WTC11 (cell line): ENCODE data around the gene CELSR3. TPM values are rescaled to one million over a fixed set of nuclear protein-coding genes. Genes with fewer than 3 reads are reported as not detected.

Experiments
- ATAC-seq: fragments of 200-7000 bp; cut with Tn5 transposase; 2 replicates; pipeline ENCODE4 v1.10.0; 2021; ENCODE audit warnings: mild to moderate bottlenecking, moderate library complexity
- CTCF ChIA-PET: fragments of 300-600 bp; sonication (Branson Sonifier 250); formaldehyde crosslinking; loops from one replicate; lab custom pipeline; 2021; ENCODE audit warnings: antibody characterized with exemption; lab: Charles Lee
- POLR2A ChIA-PET: fragments of 350-600 bp; sonication (Branson Sonifier 250); formaldehyde crosslinking; loops from one replicate; lab custom pipeline; 2021; ENCODE audit warnings: antibody characterized with exemption; lab: Charles Lee
- DNase-seq: peaks from one replicate; pipeline ENCODE4 v3.0.0; 2021; ENCODE audit warnings: low spot score
- H3K27ac Mint-ChIP-seq: 2 replicates; pipeline ENCODE4 v1.8.0; 2021; ENCODE audit warnings: mixed read lengths
- H3K27me3 Mint-ChIP-seq: 2 replicates; pipeline ENCODE4 v1.8.0; 2021; ENCODE audit warnings: low read depth, mild to moderate bottlenecking, moderate library complexity, mixed read lengths
- H3K36me3 Mint-ChIP-seq: 2 replicates; pipeline ENCODE4 v1.8.0; 2021; ENCODE audit warnings: mixed read lengths
- H3K4me1 Mint-ChIP-seq: 2 replicates; pipeline ENCODE4 v1.8.0; 2022; ENCODE audit warnings: mixed read lengths
- H3K4me3 Mint-ChIP-seq: 2 replicates; pipeline ENCODE4 v1.8.0; 2021; ENCODE audit warnings: mild to moderate bottlenecking, moderate library complexity, mixed read lengths
- H3K9me3 Mint-ChIP-seq: 2 replicates; pipeline ENCODE4 v1.8.0; 2021; ENCODE audit warnings: mixed read lengths
- ATF6 ChIP-seq: sonication (generic); formaldehyde crosslinking; IDR thresholded peaks from 2 replicates; pipeline ENCODE4 v1.8.1; 2023; ENCODE audit warnings: mild to moderate bottlenecking, missing genetic modification reagents
- CREM ChIP-seq: sonication (generic); formaldehyde crosslinking; IDR thresholded peaks from 2 replicates; pipeline ENCODE4 v1.8.1; 2022; ENCODE audit warnings: mild to moderate bottlenecking, missing genetic modification reagents, moderate library complexity
- E2F4 ChIP-seq: sonication (generic); formaldehyde crosslinking; IDR thresholded peaks from 2 replicates; pipeline ENCODE4 v1.8.1; 2022; ENCODE audit warnings: low read depth, mild to moderate bottlenecking, moderate library complexity, missing genetic modification reagents, borderline replicate concordance
- ESRRA ChIP-seq: sonication (generic); formaldehyde crosslinking; IDR thresholded peaks from 2 replicates; pipeline ENCODE4 v1.8.1; 2022; ENCODE audit warnings: mild to moderate bottlenecking, missing genetic modification reagents, borderline replicate concordance
- GABPB1 ChIP-seq: sonication (generic); formaldehyde crosslinking; IDR thresholded peaks from 2 replicates; pipeline ENCODE4 v1.8.1; 2023; ENCODE audit warnings: mild to moderate bottlenecking, missing genetic modification reagents
- JAZF1 ChIP-seq: fragments of 250-450 bp; sonication (Bioruptor Pico); IDR thresholded peaks from 2 replicates; pipeline ENCODE4 v1.9.0; 2021; ENCODE audit warnings: moderate library complexity, mild to moderate bottlenecking, inconsistent platforms
- MYBL2 ChIP-seq: sonication (generic); formaldehyde crosslinking; IDR thresholded peaks from 2 replicates; pipeline ENCODE4 v1.8.1; 2023; ENCODE audit warnings: mild to moderate bottlenecking, moderate library complexity, missing genetic modification reagents
- NFE2L1 ChIP-seq: sonication (generic); formaldehyde crosslinking; IDR thresholded peaks from 2 replicates; pipeline ENCODE4 v1.8.1; 2023; ENCODE audit warnings: missing genetic modification reagents
- NFYB ChIP-seq: sonication (generic); formaldehyde crosslinking; conservative IDR thresholded peaks from 2 replicates; pipeline ENCODE4 v1.8.0; 2022; ENCODE audit warnings: low read depth, missing genetic modification reagents
- NR1H2 ChIP-seq: sonication (generic); formaldehyde crosslinking; IDR thresholded peaks from 2 replicates; pipeline ENCODE4 v1.9.0; 2021; ENCODE audit warnings: mild to moderate bottlenecking, moderate library complexity, missing genetic modification reagents
- ZNF232 ChIP-seq: sonication (generic); formaldehyde crosslinking; IDR thresholded peaks from 2 replicates; pipeline ENCODE4 v1.8.0; 2022; ENCODE audit warnings: mild to moderate bottlenecking, missing genetic modification reagents
- ZNF263 ChIP-seq: sonication (generic); formaldehyde crosslinking; IDR thresholded peaks from 2 replicates; pipeline ENCODE4 v1.8.1; 2022; ENCODE audit warnings: low read depth, mild to moderate bottlenecking, moderate library complexity, missing genetic modification reagents
- ZNF416 ChIP-seq: fragments of 250-450 bp; sonication (Bioruptor Pico); IDR thresholded peaks from 2 replicates; pipeline ENCODE4 v1.9.0; 2021; ENCODE audit warnings: mild to moderate bottlenecking, inconsistent platforms
- ZNF423 ChIP-seq: fragments of 250-450 bp; sonication (Bioruptor Pico); IDR thresholded peaks from 2 replicates; pipeline ENCODE4 v2.1.2; 2022; ENCODE audit warnings: mild to moderate bottlenecking, moderate library complexity
- ZNF671 ChIP-seq: fragments of 250-450 bp; sonication (Bioruptor Pico); IDR thresholded peaks from 2 replicates; pipeline ENCODE4 v1.8.0; 2021; ENCODE audit warnings: mild to moderate bottlenecking
- total RNA-seq: library from RNA; stranded (reverse); gene quantifications from 3 replicates; pipeline ENCODE4 v1.2.3, GENCODE V29; 2021
- TF ChIP-seq, protein P1 (sequence below): sonication (generic); formaldehyde crosslinking; IDR thresholded peaks from 2 replicates; pipeline ENCODE4 v1.8.1; 2022; ENCODE audit warnings: mild to moderate bottlenecking, missing genetic modification reagents, moderate library complexity, borderline replicate concordance
- TF ChIP-seq, protein P2 (sequence below): fragments of 250-450 bp; sonication (Bioruptor Pico); IDR thresholded peaks from 2 replicates; pipeline ENCODE4 v1.9.0; 2021; ENCODE audit warnings: mild to moderate bottlenecking, borderline replicate concordance
- TF ChIP-seq, protein P3 (sequence below): sonication (generic); formaldehyde crosslinking; IDR thresholded peaks from 2 replicates; pipeline ENCODE4 v1.8.1; 2022; ENCODE audit warnings: mild to moderate bottlenecking, moderate library complexity, missing genetic modification reagents
- TF ChIP-seq, protein P4 (sequence below): fragments of 200-600 bp; IDR thresholded peaks from 2 replicates; pipeline ENCODE4 v1.8.0; 2022; ENCODE audit warnings: antibody characterized with exemption
- TF ChIP-seq, protein P5 (sequence below): sonication (generic); formaldehyde crosslinking; IDR thresholded peaks from 2 replicates; pipeline ENCODE4 v1.8.0; 2022; ENCODE audit warnings: missing genetic modification reagents

The CELSR3 gene
- total RNA-seq, 1 experiment from 2014 or later = 27.9 TPM

- Mint-ChIP-seq H3K27me3 (no peaks in the 10 kb centered on the region), H3K9me3 (peaks cover 9% of the 10 kb centered on the region; the same call in 1 of the 2 replicates), H3K4me1 (peaks cover 14% of the 10 kb centered on the region), H3K36me3 (peaks cover 32% of the 10 kb centered on the region), H3K27ac (peak overlapping the region; percentile 100), H3K4me3 (peak overlapping the region; percentile 88)
- ChIA-PET POLR2A (interaction anchor here (0.6 to 4.4 kb wide), 12 partner anchors 12 to 457 kb away, joined by 3 to 41 read pairs (median 4); partner anchors contain the start of genes ARIH2, ATRIP, IP6K2 and NDUFAF3), CTCF (interaction anchor here (0.6 to 5.2 kb wide), 23 partner anchors 10 to 469 kb away, joined by 3 to 51 read pairs (median 4); partner anchors contain the start of genes IP6K2, LAMB2, NCKIPSD and NDUFAF3)
- ATAC-seq (peak; percentile 79), DNase-seq (peak; percentile 99)
- TF ChIP-seq NFYB (CRISPR knock-in tag) (peak; percentile 77), ZNF423 (CRISPR knock-in tag) (0 out of 2 replicates have a peak, but pooled peaks have one; percentile 17), ESRRA (CRISPR knock-in tag) (0 out of 2 replicates have a peak, but pooled peaks have one; percentile 67), JAZF1 (no peak), CREM (CRISPR knock-in tag) (peak; percentile 89), GABPB1 (CRISPR knock-in tag) (peak; percentile 8; the same call in 1 of the 2 replicates), ZNF416 (CRISPR knock-in tag) (0 out of 2 replicates have a peak, but pooled peaks have one; percentile 11), ATF6 (CRISPR knock-in tag) (no peak), E2F4 (CRISPR knock-in tag) (0 out of 2 replicates have a peak, but pooled peaks have one; percentile 65), NR1H2 (CRISPR knock-in tag) (no peak), ZNF232 (CRISPR knock-in tag) (peak; percentile 92), ZNF671 (CRISPR knock-in tag) (peak; percentile 21; the same call in 1 of the 2 replicates), ZNF263 (CRISPR knock-in tag) (peak; percentile 69; the same call in 1 of the 2 replicates), MYBL2 (CRISPR knock-in tag) (peak; percentile 97; the same call in 1 of the 2 replicates), NFE2L1 (CRISPR knock-in tag) (peak; percentile 93)
- TF ChIP-seq, protein P1, sequence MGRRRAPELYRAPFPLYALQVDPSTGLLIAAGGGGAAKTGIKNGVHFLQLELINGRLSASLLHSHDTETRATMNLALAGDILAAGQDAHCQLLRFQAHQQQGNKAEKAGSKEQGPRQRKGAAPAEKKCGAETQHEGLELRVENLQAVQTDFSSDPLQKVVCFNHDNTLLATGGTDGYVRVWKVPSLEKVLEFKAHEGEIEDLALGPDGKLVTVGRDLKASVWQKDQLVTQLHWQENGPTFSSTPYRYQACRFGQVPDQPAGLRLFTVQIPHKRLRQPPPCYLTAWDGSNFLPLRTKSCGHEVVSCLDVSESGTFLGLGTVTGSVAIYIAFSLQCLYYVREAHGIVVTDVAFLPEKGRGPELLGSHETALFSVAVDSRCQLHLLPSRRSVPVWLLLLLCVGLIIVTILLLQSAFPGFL (CRISPR knock-in tag) = no peak
- TF ChIP-seq, protein P2, sequence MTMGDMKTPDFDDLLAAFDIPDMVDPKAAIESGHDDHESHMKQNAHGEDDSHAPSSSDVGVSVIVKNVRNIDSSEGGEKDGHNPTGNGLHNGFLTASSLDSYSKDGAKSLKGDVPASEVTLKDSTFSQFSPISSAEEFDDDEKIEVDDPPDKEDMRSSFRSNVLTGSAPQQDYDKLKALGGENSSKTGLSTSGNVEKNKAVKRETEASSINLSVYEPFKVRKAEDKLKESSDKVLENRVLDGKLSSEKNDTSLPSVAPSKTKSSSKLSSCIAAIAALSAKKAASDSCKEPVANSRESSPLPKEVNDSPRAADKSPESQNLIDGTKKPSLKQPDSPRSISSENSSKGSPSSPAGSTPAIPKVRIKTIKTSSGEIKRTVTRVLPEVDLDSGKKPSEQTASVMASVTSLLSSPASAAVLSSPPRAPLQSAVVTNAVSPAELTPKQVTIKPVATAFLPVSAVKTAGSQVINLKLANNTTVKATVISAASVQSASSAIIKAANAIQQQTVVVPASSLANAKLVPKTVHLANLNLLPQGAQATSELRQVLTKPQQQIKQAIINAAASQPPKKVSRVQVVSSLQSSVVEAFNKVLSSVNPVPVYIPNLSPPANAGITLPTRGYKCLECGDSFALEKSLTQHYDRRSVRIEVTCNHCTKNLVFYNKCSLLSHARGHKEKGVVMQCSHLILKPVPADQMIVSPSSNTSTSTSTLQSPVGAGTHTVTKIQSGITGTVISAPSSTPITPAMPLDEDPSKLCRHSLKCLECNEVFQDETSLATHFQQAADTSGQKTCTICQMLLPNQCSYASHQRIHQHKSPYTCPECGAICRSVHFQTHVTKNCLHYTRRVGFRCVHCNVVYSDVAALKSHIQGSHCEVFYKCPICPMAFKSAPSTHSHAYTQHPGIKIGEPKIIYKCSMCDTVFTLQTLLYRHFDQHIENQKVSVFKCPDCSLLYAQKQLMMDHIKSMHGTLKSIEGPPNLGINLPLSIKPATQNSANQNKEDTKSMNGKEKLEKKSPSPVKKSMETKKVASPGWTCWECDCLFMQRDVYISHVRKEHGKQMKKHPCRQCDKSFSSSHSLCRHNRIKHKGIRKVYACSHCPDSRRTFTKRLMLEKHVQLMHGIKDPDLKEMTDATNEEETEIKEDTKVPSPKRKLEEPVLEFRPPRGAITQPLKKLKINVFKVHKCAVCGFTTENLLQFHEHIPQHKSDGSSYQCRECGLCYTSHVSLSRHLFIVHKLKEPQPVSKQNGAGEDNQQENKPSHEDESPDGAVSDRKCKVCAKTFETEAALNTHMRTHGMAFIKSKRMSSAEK (CRISPR knock-in tag) = peak; percentile 87
- TF ChIP-seq, protein P3, sequence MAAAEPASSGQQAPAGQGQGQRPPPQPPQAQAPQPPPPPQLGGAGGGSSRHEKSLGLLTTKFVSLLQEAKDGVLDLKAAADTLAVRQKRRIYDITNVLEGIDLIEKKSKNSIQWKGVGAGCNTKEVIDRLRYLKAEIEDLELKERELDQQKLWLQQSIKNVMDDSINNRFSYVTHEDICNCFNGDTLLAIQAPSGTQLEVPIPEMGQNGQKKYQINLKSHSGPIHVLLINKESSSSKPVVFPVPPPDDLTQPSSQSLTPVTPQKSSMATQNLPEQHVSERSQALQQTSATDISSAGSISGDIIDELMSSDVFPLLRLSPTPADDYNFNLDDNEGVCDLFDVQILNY (CRISPR knock-in tag) = peak; percentile 85
- TF ChIP-seq, protein P4, sequence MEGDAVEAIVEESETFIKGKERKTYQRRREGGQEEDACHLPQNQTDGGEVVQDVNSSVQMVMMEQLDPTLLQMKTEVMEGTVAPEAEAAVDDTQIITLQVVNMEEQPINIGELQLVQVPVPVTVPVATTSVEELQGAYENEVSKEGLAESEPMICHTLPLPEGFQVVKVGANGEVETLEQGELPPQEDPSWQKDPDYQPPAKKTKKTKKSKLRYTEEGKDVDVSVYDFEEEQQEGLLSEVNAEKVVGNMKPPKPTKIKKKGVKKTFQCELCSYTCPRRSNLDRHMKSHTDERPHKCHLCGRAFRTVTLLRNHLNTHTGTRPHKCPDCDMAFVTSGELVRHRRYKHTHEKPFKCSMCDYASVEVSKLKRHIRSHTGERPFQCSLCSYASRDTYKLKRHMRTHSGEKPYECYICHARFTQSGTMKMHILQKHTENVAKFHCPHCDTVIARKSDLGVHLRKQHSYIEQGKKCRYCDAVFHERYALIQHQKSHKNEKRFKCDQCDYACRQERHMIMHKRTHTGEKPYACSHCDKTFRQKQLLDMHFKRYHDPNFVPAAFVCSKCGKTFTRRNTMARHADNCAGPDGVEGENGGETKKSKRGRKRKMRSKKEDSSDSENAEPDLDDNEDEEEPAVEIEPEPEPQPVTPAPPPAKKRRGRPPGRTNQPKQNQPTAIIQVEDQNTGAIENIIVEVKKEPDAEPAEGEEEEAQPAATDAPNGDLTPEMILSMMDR = peak; percentile 64; the same call in 1 of the 2 replicates
- TF ChIP-seq, protein P5, sequence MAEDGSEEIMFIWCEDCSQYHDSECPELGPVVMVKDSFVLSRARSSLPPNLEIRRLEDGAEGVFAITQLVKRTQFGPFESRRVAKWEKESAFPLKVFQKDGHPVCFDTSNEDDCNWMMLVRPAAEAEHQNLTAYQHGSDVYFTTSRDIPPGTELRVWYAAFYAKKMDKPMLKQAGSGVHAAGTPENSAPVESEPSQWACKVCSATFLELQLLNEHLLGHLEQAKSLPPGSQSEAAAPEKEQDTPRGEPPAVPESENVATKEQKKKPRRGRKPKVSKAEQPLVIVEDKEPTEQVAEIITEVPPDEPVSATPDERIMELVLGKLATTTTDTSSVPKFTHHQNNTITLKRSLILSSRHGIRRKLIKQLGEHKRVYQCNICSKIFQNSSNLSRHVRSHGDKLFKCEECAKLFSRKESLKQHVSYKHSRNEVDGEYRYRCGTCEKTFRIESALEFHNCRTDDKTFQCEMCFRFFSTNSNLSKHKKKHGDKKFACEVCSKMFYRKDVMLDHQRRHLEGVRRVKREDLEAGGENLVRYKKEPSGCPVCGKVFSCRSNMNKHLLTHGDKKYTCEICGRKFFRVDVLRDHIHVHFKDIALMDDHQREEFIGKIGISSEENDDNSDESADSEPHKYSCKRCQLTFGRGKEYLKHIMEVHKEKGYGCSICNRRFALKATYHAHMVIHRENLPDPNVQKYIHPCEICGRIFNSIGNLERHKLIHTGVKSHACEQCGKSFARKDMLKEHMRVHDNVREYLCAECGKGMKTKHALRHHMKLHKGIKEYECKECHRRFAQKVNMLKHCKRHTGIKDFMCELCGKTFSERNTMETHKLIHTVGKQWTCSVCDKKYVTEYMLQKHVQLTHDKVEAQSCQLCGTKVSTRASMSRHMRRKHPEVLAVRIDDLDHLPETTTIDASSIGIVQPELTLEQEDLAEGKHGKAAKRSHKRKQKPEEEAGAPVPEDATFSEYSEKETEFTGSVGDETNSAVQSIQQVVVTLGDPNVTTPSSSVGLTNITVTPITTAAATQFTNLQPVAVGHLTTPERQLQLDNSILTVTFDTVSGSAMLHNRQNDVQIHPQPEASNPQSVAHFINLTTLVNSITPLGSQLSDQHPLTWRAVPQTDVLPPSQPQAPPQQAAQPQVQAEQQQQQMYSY (CRISPR knock-in tag) = no peak; the same call in none of the 2 replicates
Observed at GRCh38 chr3:48663489-48664312, 1.0 kb upstream of the CELSR3 start.
